BE2C (cell line): ENCODE data around the gene MCTP2.

ENCODE experiments used
- DNase-seq: peaks from one replicate; pipeline ENCODE4 v3.0.0-alpha.2; 2020
- H3K27me3 ChIP-seq: fragments of 250-450 bp; sonication (Bioruptor Pico); 2 replicates; pipeline ENCODE4 v1.5.1; 2020; ENCODE audit warnings: mild to moderate bottlenecking
- H3K36me3 ChIP-seq: fragments of 250-450 bp; sonication (Bioruptor Pico); 2 replicates; pipeline ENCODE4 v1.5.1; 2020; ENCODE audit warnings: mild to moderate bottlenecking
- H3K4me1 ChIP-seq: fragments of 250-450 bp; sonication (Bioruptor Pico); 2 replicates; pipeline ENCODE4 v1.5.1; 2020
- H3K4me3 ChIP-seq: 2 replicates; pipeline ENCODE4 v1.5.1; 2011; ENCODE audit warnings: low read depth, low read length
- H3K9me3 ChIP-seq: fragments of 250-450 bp; sonication (Bioruptor Pico); 2 replicates; pipeline ENCODE4 v1.5.1; 2020
- CTCF ChIP-seq: IDR thresholded peaks from 2 replicates; pipeline ENCODE4 v1.5.1; 2012; ENCODE audit warnings: mild to moderate bottlenecking, low read depth, low read length

Gene MCTP2

GRCh38 chr15:94335616-94336015 is 104.3 kb downstream of the MCTP2 start:
- TF ChIP-seq CTCF = no peak
- no peaks in the 10 kb centered on the region for H3K9me3 ChIP-seq

DNA sequence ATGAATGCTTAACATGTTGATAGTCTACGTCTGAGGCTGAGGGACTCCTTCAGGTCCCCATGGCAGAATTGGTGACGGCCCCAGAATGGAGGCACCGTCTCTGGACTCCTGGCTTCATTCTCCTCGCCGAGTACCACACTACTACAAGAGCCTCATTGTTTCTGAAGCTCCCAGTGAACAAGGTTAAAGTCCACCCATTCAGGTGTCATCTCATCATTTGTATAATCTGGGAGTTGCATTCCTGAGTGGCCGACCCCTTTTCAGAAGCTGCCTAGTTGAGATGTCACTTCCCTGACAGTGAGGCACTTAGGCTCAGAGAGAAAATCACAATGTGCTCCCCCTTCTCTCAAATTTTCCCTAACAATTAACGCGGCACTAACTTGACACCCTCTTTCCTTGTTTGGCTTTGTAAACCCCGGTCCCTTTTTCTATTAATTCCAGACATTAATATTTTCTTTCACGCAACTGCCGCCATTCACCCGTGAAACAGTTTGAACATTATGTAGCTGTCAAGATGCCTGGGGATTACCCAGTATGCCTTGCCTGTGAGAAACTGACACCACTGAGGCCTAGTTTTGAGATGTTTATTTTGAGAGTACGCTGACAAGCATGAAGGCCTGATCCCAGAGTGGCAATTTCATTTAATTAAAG is 105.6 kb downstream of the MCTP2 start:
- DNase-seq = no peak
- H3K36me3 ChIP-seq = no peaks in the 10 kb centered on the region
- no peak for TF ChIP-seq CTCF
- H3K9me3 ChIP-seq = no peaks in the 10 kb centered on the region
- H3K27me3 ChIP-seq = no peaks in the 10 kb centered on the region
- H3K4me3 ChIP-seq = no peak overlapping the region
- no peaks in the 10 kb centered on the region for H3K4me1 ChIP-seq

More at GRCh38 chr15:94335616-94336015, 104.3 kb downstream of the MCTP2 start:
- Histone ChIP-seq H3K36me3 (no peaks in the 10 kb centered on the region), H3K4me1 (no peaks in the 10 kb centered on the region), H3K4me3 (no peak overlapping the region), H3K27me3 (no peaks in the 10 kb centered on the region)
- no peak for DNase-seq

DNA sequence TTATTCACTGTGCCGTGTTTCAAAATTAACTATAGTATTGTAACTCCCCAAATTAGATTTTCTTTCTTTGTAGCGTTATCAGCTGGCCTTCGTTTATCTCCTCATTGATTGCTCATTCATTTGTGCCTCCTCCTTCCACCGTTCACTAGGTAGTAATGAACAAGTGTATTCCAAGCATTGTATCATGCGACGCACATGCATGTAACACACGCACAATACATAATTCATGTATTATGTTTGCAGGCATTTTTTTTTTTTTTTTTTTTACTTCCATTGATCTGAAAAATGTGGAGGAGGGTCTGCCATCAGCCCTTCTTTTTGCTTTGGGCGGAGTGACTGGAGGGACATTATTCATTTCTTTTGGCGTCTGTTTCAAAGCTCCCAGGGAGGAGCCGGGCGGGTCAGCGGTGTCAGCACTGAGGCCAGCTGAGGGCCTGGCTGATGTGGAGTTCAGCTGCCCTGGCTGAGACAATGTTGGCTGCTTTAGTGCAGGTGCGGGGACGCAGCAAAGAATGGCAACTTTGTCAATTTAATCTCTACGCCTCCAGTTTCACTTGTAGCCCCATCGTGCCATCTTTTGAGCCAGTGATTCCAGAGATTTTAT is 107.0 kb downstream of the MCTP2 start:
- Histone ChIP-seq H3K4me3 (no peak overlapping the region), H3K4me1 (no peaks in the 10 kb centered on the region), H3K36me3 (no peaks in the 10 kb centered on the region), H3K9me3 (no peaks in the 10 kb centered on the region), H3K27me3 (no peaks in the 10 kb centered on the region)
- DNase-seq = no peak
- TF ChIP-seq CTCF = no peak

DNA sequence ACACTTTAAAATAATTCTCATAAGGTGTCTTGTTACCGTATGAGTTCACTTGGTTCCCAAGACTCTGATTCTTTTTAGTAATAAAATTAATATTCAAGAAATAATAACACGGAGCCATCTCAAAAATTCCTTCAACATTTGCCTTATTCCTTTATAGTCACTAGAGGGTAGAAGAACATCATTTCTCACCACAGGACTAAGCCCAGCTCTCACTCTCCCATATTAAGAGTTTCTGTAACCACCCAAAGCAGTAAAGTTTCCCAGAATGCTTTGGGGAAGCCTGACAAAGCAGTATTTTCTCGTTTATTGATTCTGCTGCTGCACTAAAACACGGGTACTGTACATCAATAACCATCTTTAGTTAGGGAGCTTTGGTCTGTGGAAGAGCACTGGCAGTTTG is 114.9 kb downstream of the MCTP2 start:
- Histone ChIP-seq H3K9me3 (no peaks in the 10 kb centered on the region), H3K27me3 (no peaks in the 10 kb centered on the region), H3K36me3 (no peaks in the 10 kb centered on the region), H3K4me1 (no peaks in the 10 kb centered on the region), H3K4me3 (no peak overlapping the region)
- TF ChIP-seq CTCF = no peak
- no peak for DNase-seq

- no peak overlapping the region for H3K4me3 ChIP-seq
- no peak for TF ChIP-seq CTCF
- H3K27me3 ChIP-seq = no peaks in the 10 kb centered on the region
- H3K4me1 ChIP-seq = no peaks in the 10 kb centered on the region
- no peaks in the 10 kb centered on the region for H3K36me3 ChIP-seq
- no peaks in the 10 kb centered on the region for H3K9me3 ChIP-seq
- no peak for DNase-seq
These were observed 116.7 kb downstream of the MCTP2 start for GRCh38 chr15:94348084-94348483.

GRCh38 chr15:94351031-94351535 is 119.7 kb downstream of the MCTP2 start:
- Histone ChIP-seq H3K4me1 (no peaks in the 10 kb centered on the region), H3K36me3 (no peaks in the 10 kb centered on the region), H3K9me3 (no peaks in the 10 kb centered on the region), H3K4me3 (no peak overlapping the region), H3K27me3 (no peaks in the 10 kb centered on the region)
- no peak for TF ChIP-seq CTCF
- DNase-seq = no peak
